GM10248 (cell line): Measurements from ENCODE around the gene ADK.

ENCODE experiments used
- CTCF ChIA-PET: fragments of 300-600 bp; sonication (Branson Sonifier 250); formaldehyde crosslinking; extraction: SDS; loops from one replicate; lab custom pipeline; 2021; ENCODE audit warnings: antibody characterized with exemption; lab: Yijun Ruan, JAX
- POLR2A ChIA-PET: fragments of 350-650 bp; sonication (Branson Sonifier 250); formaldehyde crosslinking; extraction: SDS; loops from one replicate; lab custom pipeline; 2020; ENCODE audit warnings: antibody characterized with exemption; lab: Yijun Ruan, JAX
- DNase-seq: peaks from one replicate; pipeline ENCODE4 v3.0.0; 2012; ENCODE audit errors: extremely low spot score
- TF ChIP-seq, protein P1 (sequence below): IDR thresholded peaks from 2 replicates; pipeline ENCODE4 v1.5.1; 2012; ENCODE audit warnings: mild to moderate bottlenecking, low read depth; ENCODE audit errors: extremely low read depth, missing control alignments, control extremely low read depth

ADK gene

DNA sequence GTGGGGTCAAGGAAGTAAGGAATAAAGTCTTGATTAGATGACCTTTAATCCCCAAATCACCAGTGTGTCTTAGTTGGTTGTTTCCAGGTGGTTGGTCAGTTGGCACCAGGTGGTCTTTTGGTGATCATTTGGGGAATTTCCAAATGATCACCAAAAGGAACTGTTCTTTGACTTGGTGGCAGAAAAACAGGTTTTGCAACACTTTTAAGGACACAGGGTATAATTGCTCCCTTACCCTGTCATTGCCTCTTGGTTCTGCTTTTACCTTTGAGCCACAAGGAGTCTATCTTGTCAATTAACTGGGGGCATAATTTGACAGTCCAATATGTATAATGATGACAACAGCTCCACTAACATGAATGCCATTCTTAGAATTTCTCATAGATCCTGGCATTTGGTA lies 104.2 kb downstream of the ADK start:
- CTCF ChIA-PET = interaction anchor here (1.1 to 1.3 kb wide), 2 partner anchors 483 to 980 kb away, joined by 3 to 4 read pairs; partner anchors contain the start of gene COMTD1
- DNase-seq = no peak
- TF ChIP-seq, protein P1, sequence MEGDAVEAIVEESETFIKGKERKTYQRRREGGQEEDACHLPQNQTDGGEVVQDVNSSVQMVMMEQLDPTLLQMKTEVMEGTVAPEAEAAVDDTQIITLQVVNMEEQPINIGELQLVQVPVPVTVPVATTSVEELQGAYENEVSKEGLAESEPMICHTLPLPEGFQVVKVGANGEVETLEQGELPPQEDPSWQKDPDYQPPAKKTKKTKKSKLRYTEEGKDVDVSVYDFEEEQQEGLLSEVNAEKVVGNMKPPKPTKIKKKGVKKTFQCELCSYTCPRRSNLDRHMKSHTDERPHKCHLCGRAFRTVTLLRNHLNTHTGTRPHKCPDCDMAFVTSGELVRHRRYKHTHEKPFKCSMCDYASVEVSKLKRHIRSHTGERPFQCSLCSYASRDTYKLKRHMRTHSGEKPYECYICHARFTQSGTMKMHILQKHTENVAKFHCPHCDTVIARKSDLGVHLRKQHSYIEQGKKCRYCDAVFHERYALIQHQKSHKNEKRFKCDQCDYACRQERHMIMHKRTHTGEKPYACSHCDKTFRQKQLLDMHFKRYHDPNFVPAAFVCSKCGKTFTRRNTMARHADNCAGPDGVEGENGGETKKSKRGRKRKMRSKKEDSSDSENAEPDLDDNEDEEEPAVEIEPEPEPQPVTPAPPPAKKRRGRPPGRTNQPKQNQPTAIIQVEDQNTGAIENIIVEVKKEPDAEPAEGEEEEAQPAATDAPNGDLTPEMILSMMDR = no peak
- POLR2A ChIA-PET = no interaction called here

DNA sequence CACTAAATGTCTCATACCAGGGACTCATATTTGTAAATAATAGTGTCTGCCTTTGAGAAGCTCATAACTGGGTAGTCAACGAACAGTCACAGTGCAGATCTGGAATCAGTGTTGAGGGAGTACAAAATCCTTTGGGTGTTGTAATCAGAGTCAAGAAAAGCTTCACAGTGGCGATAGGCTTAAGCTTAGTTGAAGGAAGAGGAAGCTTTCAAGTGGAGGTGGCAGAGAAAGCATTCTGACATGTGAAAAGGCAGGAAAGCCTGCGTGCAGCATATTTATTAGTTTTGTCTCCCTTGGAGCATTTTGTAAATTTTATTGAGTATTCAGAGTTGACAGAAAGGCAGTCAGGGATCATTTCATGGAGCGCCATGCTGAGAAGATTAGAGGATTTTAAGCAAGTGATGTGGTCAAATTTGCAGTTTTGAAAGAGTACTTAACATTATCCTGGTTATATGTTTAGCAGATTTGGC lies 104.9 kb downstream of the ADK start:
- CTCF ChIA-PET = interaction anchor here (1.1 to 1.3 kb wide), 2 partner anchors 482 to 980 kb away, joined by 3 to 4 read pairs; partner anchors contain the start of gene COMTD1
- TF ChIP-seq, protein P1 = no peak
- DNase-seq = no peak
- POLR2A ChIA-PET = no interaction called here

DNA sequence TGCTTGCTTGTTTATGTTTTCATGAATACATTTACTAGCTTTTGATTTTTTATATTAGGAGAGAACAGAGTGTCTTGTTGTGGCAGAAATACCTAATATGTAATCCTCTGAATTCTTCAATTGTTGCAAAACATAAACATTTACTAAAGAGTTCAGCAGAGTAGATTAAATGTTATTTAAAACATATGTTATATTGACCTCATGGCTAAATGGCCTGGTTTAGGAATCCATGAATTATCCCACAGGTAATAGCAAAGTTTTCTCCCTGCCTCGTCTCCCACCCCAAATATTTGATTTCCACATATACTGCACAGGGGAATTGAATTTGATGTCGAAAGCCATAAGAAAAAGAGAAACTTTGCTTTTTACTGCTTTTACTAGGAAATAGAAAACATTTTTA lies 111.8 kb downstream of the ADK start:
- ChIA-PET POLR2A (interaction anchor here (0.7 kb wide), 1 partner anchor 414 kb away, joined by 3 read pairs; no protein-coding TSS in a partner anchor), CTCF (interaction anchor here (1.3 kb wide), 1 partner anchor 475 kb away, joined by 3 read pairs; no protein-coding TSS in a partner anchor)
- DNase-seq = no peak
- TF ChIP-seq, protein P1 = no peak

- TF ChIP-seq, protein P1 = no peak
- POLR2A ChIA-PET = no interaction called here
- no peak for DNase-seq
- CTCF ChIA-PET = no interaction called here
These were observed 113.0 kb downstream of the ADK start for GRCh38 chr10:74263996-74264395.

DNA sequence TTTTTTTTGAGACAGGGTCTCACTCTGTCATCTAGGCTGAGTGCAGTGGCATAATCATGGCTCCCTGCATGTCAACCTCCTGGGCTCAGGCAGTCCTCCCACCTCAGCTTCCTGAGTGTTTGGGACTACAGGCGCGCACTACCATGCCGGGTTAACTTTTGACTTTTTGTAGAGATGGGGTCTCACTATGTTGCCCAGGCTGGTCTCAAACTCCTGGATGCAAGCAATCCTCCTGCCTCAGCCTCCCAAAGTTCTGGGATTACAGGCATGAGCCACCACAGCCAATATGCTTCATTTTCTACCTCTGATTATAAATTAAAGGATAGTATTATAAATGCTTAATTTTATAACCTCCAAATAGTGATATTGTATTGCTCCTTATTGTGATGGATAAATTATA lies 121.3 kb downstream of the ADK start:
- ChIA-PET POLR2A (no interaction called here), CTCF (no interaction called here)
- TF ChIP-seq, protein P1 = no peak
- DNase-seq = no peak

- TF ChIP-seq, protein P1 = no peak
- no peak for DNase-seq
- ChIA-PET POLR2A (no interaction called here), CTCF (interaction anchor here (1.0 to 2.4 kb wide), 5 partner anchors 9 to 794 kb away, joined by 3 to 9 read pairs (median 6); no protein-coding TSS in a partner anchor)
These were observed 124.8 kb downstream of the ADK start for GRCh38 chr10:74275755-74276290.

DNA sequence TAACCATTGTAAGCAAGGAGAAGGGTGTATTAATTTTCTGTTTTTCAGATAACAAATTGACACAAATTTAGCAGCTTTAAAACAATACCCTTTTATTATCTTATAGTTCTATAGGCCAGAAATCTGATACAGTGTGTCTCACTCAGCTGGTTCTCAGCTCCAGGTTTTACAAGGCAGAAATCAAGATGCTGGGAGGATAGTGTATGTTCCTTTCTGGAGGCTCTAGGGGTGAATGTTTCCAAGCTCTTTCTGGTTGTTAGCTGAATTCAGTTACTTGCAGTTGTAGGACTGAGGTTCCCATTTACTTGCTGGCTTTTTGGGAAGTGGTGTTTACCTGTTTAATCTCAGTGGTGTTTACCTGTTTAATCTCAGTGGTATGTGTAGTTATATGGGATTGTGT lies 125.4 kb downstream of the ADK start:
- DNase-seq = no peak
- TF ChIP-seq, protein P1 = no peak
- CTCF ChIA-PET = interaction anchor here (1.0 to 3.3 kb wide), 9 partner anchors 9 to 794 kb away, joined by 3 to 14 read pairs (median 4); no protein-coding TSS in a partner anchor
- POLR2A ChIA-PET = no interaction called here
